WERI-Rb-1 (cell line): ENCODE measurements around the gene NUP133.
"Not testable (repeated sequence)": the region's sequence is repeated elsewhere in the genome, so short reads cannot be mapped to it uniquely, and the experiment has no call there.

ENCODE experiments used
- DNase-seq: peaks from one replicate; pipeline ENCODE4 v3.0.0-alpha.2; 2020
- H3K27ac ChIP-seq: fragments of 250-450 bp; sonication (Bioruptor Pico); 2 replicates; pipeline ENCODE4 v1.5.1; 2020; ENCODE audit warnings: mild to moderate bottlenecking, moderate library complexity
- H3K27me3 ChIP-seq: fragments of 250-450 bp; sonication (Bioruptor Pico); 2 replicates; pipeline ENCODE4 v1.5.1; 2021; ENCODE audit warnings: mild to moderate bottlenecking, low read depth, moderate library complexity; ENCODE audit not compliant: insufficient read depth, severe bottlenecking
- H3K36me3 ChIP-seq: fragments of 250-450 bp; sonication (Bioruptor Pico); 2 replicates; pipeline ENCODE4 v1.5.1; 2020; ENCODE audit warnings: mild to moderate bottlenecking, moderate library complexity
- H3K4me3 ChIP-seq: 2 replicates; pipeline ENCODE4 v1.5.1; 2011; ENCODE audit warnings: low read depth, mild to moderate bottlenecking, control low read depth, low read length
- H3K9me3 ChIP-seq: fragments of 250-450 bp; sonication (Bioruptor Pico); 2 replicates; pipeline ENCODE4 v1.5.1; 2021; ENCODE audit warnings: mild to moderate bottlenecking, moderate library complexity; ENCODE audit not compliant: severe bottlenecking
- CTCF ChIP-seq: IDR thresholded peaks from 2 replicates; pipeline ENCODE4 v1.5.1; 2011; ENCODE audit warnings: low read depth, mild to moderate bottlenecking, control low read depth, inconsistent platforms, low read length

The NUP133 gene

GRCh38 chr1:229479660-229480399 lies 28.3 kb downstream of the NUP133 start:
- H3K4me3 ChIP-seq: no peak overlapping the region
- TF ChIP-seq CTCF: no peak
- H3K36me3 ChIP-seq: peaks cover 5% of the 10 kb centered on the region
- no peak for DNase-seq
- H3K27ac ChIP-seq: no peak overlapping the region
- H3K9me3 ChIP-seq: no peaks in the 10 kb centered on the region
- H3K27me3 ChIP-seq: no peaks in the 10 kb centered on the region

GRCh38 chr1:229478852-229479251 lies 29.3 kb downstream of the NUP133 start:
- Histone ChIP-seq H3K4me3 (no peak overlapping the region), H3K27ac (no peak overlapping the region), H3K9me3 (no peaks in the 10 kb centered on the region), H3K27me3 (no peaks in the 10 kb centered on the region), H3K36me3 (peaks cover 5% of the 10 kb centered on the region)
- DNase-seq: no peak
- TF ChIP-seq CTCF: no peak

GRCh38 chr1:229475859-229476258 lies 32.3 kb downstream of the NUP133 start:
- H3K36me3 ChIP-seq, H3K4me3 ChIP-seq, H3K9me3 ChIP-seq, H3K27ac ChIP-seq, DNase-seq, H3K27me3 ChIP-seq: not testable (repeated sequence)

- no peak overlapping the region for H3K4me3 ChIP-seq
- DNase-seq: no peak
- TF ChIP-seq CTCF: no peak
- no peaks in the 10 kb centered on the region for H3K9me3 ChIP-seq
- no peaks in the 10 kb centered on the region for H3K27me3 ChIP-seq
- H3K36me3 ChIP-seq: no peaks in the 10 kb centered on the region; the same call in 1 of the 2 replicates
- no peak overlapping the region for H3K27ac ChIP-seq
Observed at GRCh38 chr1:229474509-229474908, 33.6 kb downstream of the NUP133 start.

GRCh38 chr1:229471175-229471574 lies 37.0 kb downstream of the NUP133 start:
- Histone ChIP-seq H3K36me3 (no peaks in the 10 kb centered on the region; the same call in 1 of the 2 replicates), H3K27me3 (no peaks in the 10 kb centered on the region), H3K27ac (no peak overlapping the region), H3K9me3 (no peaks in the 10 kb centered on the region), H3K4me3 (no peak overlapping the region)
- no peak for TF ChIP-seq CTCF
- DNase-seq: no peak

- H3K4me3 ChIP-seq: no peak overlapping the region
- H3K27ac ChIP-seq: no peak overlapping the region
- DNase-seq: no peak
- H3K36me3 ChIP-seq: no peaks in the 10 kb centered on the region; the same call in 1 of the 2 replicates
- no peak for TF ChIP-seq CTCF
- no peaks in the 10 kb centered on the region for H3K27me3 ChIP-seq
- H3K9me3 ChIP-seq: no peaks in the 10 kb centered on the region
Observed at GRCh38 chr1:229470406-229471043, 37.6 kb downstream of the NUP133 start.
